Neural progenitor cell (in vitro differentiated cells): ENCODE measurements around the gene CETN1.

Experiments used
- EZH2 ChIP-seq: fragments of 200-600 bp; sonication (generic); IDR thresholded peaks from 2 replicates; pipeline ENCODE4 v1.6.1; 2017; ENCODE audit warnings: antibody characterized with exemption, mild to moderate bottlenecking, moderate library complexity
- EZH2phosphoT487 ChIP-seq: fragments of 200-600 bp; sonication (generic); IDR thresholded peaks from 2 replicates; pipeline ENCODE4 v1.6.1; 2017; ENCODE audit warnings: antibody characterized with exemption
- TF ChIP-seq, protein P1 (sequence below): fragments of 200-600 bp; sonication (generic); IDR thresholded peaks from 2 replicates; pipeline ENCODE4 v1.5.1; 2017; ENCODE audit warnings: antibody characterized with exemption, mild to moderate bottlenecking

DNA sequence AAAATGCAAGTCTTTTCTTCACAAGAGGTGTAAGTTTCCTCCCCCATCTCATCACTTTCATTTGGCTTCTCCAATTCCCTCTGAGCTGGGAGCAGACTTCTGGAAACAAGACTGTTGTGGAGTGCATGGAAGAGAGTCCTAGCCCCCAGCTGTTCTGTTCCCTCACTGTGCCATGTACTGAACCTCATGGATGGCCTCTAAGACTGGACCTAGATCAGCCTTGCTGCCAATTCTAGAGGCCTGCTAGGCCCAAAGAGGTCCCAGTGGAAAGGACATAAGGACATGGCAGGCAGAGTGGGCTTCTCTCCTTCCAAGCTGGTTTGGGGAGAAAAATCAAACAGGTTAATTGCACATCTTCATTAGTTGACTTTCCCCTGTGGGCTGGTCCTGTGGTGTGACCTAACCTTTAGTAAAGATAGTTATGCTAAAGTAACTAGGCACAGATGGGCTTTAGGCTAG is 7.3 kb upstream of the CETN1 start:
- TF ChIP-seq, protein P1, sequence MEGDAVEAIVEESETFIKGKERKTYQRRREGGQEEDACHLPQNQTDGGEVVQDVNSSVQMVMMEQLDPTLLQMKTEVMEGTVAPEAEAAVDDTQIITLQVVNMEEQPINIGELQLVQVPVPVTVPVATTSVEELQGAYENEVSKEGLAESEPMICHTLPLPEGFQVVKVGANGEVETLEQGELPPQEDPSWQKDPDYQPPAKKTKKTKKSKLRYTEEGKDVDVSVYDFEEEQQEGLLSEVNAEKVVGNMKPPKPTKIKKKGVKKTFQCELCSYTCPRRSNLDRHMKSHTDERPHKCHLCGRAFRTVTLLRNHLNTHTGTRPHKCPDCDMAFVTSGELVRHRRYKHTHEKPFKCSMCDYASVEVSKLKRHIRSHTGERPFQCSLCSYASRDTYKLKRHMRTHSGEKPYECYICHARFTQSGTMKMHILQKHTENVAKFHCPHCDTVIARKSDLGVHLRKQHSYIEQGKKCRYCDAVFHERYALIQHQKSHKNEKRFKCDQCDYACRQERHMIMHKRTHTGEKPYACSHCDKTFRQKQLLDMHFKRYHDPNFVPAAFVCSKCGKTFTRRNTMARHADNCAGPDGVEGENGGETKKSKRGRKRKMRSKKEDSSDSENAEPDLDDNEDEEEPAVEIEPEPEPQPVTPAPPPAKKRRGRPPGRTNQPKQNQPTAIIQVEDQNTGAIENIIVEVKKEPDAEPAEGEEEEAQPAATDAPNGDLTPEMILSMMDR: no peak
- TF ChIP-seq EZH2phosphoT487 (no peak), EZH2 (no peak)
